GM18909 (cell line): ENCODE data around the gene ARAP1.

Experiments used
- ATAC-seq: cut with Tn5 transposase; IDR thresholded peaks from one replicate; pipeline ENCODE4 v1.9.1; 2021; ENCODE audit warnings: mild to moderate bottlenecking; ENCODE audit not compliant: unreplicated experiment, poor library complexity

Gene ARAP1

GRCh38 chr11:72780296-72781062, 28.3 kb upstream of the ARAP1 start:
- ATAC-seq: no peak

- ATAC-seq: no peak
Observed at GRCh38 chr11:72779495-72780128, 27.4 kb upstream of the ARAP1 start.

- ATAC-seq: no peak
Observed at GRCh38 chr11:72778535-72779494, 26.6 kb upstream of the ARAP1 start.

GRCh38 chr11:72777755-72778278, 25.6 kb upstream of the ARAP1 start:
- no peak for ATAC-seq

GRCh38 chr11:72776844-72777754, 24.9 kb upstream of the ARAP1 start:
- no peak for ATAC-seq

- no peak for ATAC-seq
Observed at GRCh38 chr11:72776117-72776843, 24.1 kb upstream of the ARAP1 start.

GRCh38 chr11:72775288-72776110, 23.3 kb upstream of the ARAP1 start:
- ATAC-seq: no peak

- ATAC-seq: no peak
Observed at GRCh38 chr11:72774499-72774898, 22.3 kb upstream of the ARAP1 start.

GRCh38 chr11:72773696-72774095, 21.5 kb upstream of the ARAP1 start:
- ATAC-seq: no peak

- no peak for ATAC-seq
Observed at GRCh38 chr11:72773291-72773690, 21.1 kb upstream of the ARAP1 start.

- ATAC-seq: no peak
Observed at GRCh38 chr11:72772059-72772458, 19.9 kb upstream of the ARAP1 start.

GRCh38 chr11:72771507-72771906, 19.3 kb upstream of the ARAP1 start:
- no peak for ATAC-seq

GRCh38 chr11:72770799-72771198, 18.6 kb upstream of the ARAP1 start:
- no peak for ATAC-seq

- ATAC-seq: no peak
Observed at GRCh38 chr11:72769680-72770079, 17.5 kb upstream of the ARAP1 start.

- no peak for ATAC-seq
Observed at GRCh38 chr11:72768581-72768980, 16.4 kb upstream of the ARAP1 start.

- no peak for ATAC-seq
Observed at GRCh38 chr11:72767203-72768062, 15.2 kb upstream of the ARAP1 start.
